Effector CD4-positive, alpha-beta T cell (primary cell): ENCODE data around the gene PRDM16.
"Not testable (repeated sequence)": the region's sequence is repeated elsewhere in the genome, so short reads cannot be mapped to it uniquely, and the experiment has no call there.

Source experiments
- DNase-seq: peaks from one replicate; pipeline ENCODE4 v3.0.0-alpha.2; 2020

The PRDM16 gene

GRCh38 chr1:3146907-3147306, 77.9 kb downstream of the PRDM16 start:
- no peak for DNase-seq

- no peak for DNase-seq
Measured at GRCh38 chr1:3148171-3148570, 79.2 kb downstream of the PRDM16 start.

GRCh38 chr1:3149277-3149676, 80.3 kb downstream of the PRDM16 start:
- no peak for DNase-seq

GRCh38 chr1:3151456-3151855, 82.5 kb downstream of the PRDM16 start:
- no peak for DNase-seq

GRCh38 chr1:3152143-3152542, 83.1 kb downstream of the PRDM16 start:
- no peak for DNase-seq

DNA sequence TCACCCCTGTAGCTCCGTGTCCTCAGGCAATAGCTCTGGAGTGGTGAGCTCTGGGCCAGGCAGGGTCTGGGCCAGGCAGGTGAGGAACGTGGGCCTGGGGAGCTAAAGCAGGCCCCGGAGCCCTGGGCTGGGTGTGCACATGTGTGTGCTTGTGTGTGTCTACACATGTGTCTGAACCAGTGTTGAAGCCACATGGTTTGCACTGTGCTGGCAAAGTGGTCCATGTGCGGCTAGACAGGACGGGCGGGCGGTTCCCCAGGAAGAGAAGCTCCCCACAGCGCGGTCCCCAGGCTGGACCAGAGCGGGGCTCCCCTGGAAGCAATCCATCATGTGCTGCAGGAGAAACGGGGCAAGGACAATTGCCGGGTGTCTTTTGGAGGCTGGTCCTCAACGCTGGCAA, 84.2 kb downstream of the PRDM16 start:
- no peak for DNase-seq

DNA sequence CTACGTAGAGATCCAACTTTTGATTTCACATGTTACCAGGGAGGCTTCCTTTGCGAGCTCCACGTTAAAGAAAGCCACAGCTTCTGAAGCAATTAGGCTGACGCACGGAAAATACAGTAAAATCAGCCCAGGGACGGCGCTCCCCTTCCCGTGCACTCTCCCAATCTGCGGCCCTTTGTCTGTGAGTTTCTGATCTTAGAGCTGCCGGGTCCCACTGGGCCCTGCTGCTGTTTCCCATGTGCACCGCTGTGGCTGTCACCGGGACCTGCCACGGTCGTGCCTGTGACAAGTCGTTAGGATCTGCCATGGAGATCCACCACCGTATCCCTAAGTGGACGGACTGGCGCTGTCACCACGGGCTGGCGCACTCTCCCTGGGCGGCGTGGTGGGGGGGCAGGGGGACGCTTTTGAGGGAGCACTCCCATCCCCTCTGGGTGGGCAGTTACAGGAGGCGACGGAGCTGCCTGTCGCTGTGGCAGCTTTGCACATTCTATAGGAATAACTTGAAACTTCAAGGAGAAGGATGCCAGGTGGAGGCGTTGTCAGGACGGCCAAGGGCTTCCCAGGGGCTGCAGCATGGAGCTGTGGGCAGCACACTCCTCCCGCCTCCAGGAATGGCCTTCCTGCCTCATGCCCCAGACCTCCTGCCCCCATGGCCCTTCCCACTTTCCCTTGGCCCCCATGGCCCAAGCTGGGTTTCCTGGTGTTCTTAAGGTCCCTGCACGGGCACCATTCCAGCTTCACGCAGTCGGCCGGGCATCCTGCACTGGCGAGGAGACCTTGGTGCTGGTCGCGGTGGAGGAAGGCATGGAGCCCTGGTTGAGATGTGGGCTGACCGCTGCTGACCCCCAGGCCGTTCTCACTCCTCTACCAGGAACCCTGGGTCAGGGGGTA, 85.1 kb downstream of the PRDM16 start:
- no peak for DNase-seq

GRCh38 chr1:3155056-3155925, 86.3 kb downstream of the PRDM16 start:
- no peak for DNase-seq

DNA sequence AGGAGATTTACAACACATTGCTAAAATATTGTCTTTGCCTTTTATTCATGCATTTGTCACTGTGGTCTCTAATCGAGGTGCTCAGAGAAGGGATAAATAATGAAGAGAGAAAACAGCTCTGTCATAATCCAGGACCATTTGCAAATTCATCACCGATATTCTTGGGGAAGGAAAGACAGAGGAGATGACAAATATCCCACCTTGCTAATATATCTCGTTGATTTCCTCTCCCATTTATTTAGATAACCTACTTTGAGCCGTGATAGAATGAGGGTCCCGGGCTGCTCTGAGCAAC, 86.9 kb downstream of the PRDM16 start:
- DNase-seq = no peak

DNA sequence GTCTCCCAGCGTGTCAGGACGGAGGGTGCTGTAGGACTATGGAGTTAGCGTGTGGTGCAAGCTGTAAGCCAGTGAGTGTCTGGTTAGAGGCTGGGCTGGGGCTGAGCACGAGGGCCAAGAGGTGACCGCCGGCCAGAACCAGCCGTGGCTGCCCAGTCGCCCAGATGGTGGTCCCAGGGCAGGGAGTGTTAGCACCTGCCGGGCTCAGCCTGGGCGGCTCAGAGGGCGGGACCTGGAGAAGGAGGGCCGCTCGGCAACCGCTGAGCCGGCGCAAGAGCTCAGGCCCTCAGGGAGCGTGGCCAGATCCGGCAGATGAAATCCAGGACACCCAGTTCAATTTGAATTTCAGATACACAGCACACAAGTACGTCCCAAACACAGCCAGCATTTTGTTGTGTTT, 87.9 kb downstream of the PRDM16 start:
- no peak for DNase-seq

DNA sequence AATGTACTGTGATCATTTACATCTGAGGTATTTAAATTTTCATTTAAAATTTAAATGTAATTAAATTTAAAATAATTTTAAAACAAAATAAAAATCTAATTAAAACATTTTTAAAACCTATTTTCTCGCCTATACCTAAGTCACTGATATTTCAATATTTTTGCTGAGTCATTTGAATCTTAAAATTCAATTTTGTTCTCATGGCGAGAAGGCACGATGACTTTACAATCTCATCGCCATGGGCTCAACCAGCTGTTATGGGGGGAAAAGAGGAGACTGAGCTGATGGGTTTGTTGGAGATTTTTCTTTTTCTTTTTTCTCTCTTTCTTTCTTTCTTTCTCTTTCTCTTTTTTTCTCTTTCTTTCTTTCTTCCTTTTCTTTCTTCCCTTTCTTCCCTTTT, 89.3 kb downstream of the PRDM16 start:
- DNase-seq = no peak

GRCh38 chr1:3159121-3159520, 90.1 kb downstream of the PRDM16 start:
- no peak for DNase-seq

DNA sequence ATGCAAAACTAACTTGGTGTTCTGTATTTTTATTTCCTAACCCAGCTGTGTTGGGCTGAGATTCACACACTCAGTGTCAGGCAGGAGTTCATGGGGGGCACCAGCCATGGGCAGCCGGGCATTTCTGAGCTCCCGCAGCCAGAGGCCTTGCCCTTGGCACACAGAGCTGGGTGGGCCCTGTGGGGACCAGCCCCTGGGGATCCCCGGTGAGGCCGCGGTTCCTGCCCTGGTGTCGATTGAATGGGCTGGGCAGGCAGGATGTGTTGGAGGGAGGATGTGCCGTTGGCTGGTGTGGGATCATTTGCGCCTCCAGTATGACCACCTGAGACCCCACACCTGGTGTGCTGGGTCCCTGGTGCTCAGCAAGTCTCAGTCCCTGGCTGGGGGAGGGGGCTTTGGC, 91.0 kb downstream of the PRDM16 start:
- DNase-seq = no peak

GRCh38 chr1:3160647-3161145, 91.7 kb downstream of the PRDM16 start:
- DNase-seq = no peak

DNA sequence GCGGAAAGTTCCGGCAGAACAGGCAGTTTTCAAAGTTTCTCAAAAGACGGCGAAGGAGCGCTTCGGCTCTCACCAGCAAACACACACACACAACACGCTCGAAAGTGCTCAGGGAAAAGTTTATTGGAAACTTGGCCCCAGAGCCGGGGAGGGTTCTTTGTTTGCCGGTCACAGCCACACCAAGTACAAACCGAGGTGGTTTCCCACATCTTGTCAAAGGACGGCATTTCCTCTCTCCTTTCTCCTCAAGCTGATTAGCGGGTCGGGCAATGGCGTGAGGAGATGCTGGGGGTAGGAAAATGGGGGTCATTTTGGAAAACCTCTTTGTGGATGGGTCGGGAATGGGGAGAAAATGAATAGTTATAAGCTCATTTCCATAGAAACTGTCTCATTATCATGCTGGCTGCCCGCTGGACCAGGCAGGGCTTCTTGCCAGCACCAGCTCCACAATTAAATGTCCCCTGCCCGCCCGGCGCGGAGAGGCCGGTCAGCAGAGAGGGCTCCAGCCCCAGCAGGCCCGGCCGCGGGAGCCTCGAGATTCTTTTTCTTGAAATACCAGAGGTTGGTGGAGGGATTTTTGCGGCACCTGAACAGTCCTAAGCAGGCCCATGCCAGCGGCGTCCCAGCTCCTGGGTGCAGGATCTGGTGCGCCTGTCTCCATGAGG, 92.3 kb downstream of the PRDM16 start:
- DNase-seq = no peak

GRCh38 chr1:3162322-3162882, 93.4 kb downstream of the PRDM16 start:
- no peak for DNase-seq

- no peak for DNase-seq
Measured at GRCh38 chr1:3163356-3163755, 94.4 kb downstream of the PRDM16 start.

DNA sequence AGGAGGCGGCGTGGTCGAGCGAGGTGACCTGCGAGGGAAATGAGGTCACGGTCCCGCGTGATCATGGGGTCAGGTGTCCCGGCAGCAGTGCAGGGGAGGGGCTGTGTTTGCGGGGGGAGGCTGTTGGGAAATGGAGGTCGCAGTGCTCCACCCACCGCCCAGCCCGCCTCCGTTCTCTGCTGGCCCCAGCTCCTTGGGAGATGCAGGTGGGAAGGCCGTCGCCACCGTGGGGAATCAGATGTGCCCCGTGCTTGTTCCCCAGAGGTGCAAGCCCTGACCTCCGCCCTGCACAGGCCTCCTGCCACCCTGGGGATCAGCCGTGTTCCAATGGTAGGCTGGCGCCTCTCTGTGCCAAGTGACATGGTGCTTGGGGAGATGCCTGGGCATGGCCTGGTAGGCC, 95.7 kb downstream of the PRDM16 start:
- no peak for DNase-seq

DNA sequence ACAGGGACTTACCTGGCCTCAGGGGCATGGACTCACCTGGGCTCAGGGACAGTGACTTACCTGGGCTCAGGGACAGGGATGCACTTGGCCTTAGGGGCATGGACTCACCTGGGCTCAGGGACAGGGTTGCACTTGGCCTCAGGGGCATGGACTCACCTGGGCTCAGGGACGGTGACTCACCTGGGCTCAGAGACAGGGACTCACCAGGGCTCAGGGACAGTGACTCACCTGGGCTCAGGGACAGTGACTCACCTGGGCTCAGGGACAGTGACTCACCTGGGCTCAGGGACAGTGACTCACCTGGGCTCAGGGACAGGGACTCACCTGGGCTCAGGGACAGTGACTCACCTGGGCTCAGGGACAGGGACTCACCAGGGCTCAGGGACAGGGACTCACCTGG, 96.2 kb downstream of the PRDM16 start:
- DNase-seq = not testable (repeated sequence)

- DNase-seq = no peak
Measured at GRCh38 chr1:3166206-3166918, 97.4 kb downstream of the PRDM16 start.

- no peak for DNase-seq
Measured at GRCh38 chr1:3167255-3167654, 98.3 kb downstream of the PRDM16 start.

DNA sequence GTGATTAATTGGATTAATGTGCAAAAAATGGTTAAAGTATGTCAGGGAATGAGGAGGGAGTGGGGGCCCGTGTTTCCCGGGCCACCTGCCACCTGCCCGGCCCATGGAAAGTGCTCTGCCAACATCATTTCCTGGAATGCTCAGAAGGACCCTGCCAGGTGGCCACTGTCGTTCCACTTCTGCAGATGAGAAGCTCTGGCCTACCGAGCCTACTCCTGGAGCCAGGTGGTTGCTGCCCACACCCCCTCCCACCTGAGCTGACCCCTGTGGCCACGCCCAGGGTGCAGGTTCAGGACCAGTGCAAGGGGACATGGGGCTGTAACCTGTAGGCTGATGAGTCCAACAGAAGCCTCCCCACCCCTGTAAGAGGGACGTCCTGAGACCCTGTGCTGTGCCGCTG, 99.7 kb downstream of the PRDM16 start:
- DNase-seq = no peak
